ENCODE measurements around the gene SLC28A3. TPM values are rescaled to one million over a fixed set of nuclear protein-coding genes. Genes with fewer than 3 reads are reported as not detected.
A peak's percentile ranks its signal among the peaks of the same experiment; 100 is the strongest.
"Not testable (repeated sequence)": the region's sequence is repeated elsewhere in the genome, so short reads cannot be mapped to it uniquely, and the experiment has no call there.

The SLC28A3 gene
- 9.4 TPM for total RNA-seq

GRCh38 chr9:84340535-84340934 lies at the start of gene SLC28A3:
TSS of gene SLC28A3 (minus strand) at chr9:84340758. CDS start at chr9:84340633, 125 bp downstream.
- peak; percentile 20 for DNase-seq (ENCODE audit: low spot score)

DNA sequence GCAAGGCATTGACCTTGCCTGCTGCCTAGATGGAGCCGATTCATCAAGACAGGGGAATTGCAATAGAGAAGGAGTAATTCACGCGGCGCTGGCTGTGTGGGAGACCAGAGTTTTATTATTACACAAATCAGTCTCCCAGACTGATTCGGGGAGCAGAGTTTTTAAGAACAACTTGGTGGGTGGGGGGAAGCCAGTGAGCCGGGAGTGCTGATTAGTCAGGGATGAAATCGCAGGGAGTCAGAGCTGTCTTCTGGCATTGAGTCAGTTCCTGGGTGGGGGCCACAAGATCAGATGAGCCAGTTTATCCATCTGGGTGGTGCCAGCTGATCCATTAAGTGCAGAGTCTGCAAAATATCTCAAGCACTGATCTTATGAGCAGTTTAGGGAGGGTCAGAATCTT lies 49.7 kb upstream of the SLC28A3 start:
- DNase-seq (ENCODE audit: low spot score) = not testable (repeated sequence)

- no peak for DNase-seq (ENCODE audit: low spot score)
Measured at GRCh38 chr9:84387821-84388220, 47.3 kb upstream of the SLC28A3 start.

- DNase-seq (ENCODE audit: low spot score) = no peak
Measured at GRCh38 chr9:84386753-84387152, 46.2 kb upstream of the SLC28A3 start.

DNA sequence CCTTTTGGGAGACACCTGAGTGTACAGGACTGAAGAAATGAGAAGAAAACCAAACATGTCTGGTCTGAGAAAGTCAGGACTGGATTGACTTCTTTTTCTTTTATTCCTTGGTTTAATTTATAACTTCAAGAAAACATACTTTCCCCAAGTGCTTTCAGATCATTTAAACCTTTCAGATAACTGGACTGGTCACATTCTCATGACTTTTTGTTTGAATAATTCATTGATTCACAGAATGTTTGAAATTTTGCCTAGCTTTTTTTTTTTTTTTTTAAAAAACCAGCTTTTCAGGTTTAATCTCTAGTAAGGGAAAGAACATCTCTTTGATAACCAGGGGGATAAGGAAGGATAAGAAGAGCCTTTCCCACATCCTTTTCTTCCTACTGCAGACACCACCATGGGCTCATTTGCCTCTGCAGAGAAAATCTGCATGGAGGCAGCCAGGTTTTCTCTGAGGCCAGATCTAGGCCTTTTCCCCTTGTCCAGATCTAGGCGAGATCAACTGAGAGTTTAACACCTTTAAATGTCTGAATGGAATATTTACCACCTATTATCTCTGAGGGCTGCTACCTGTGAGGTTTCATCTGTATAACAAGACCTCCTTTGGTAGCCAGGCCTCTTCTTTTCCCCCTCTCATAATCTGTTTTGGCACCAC lies 45.0 kb upstream of the SLC28A3 start:
- DNase-seq (ENCODE audit: low spot score) = no peak

DNA sequence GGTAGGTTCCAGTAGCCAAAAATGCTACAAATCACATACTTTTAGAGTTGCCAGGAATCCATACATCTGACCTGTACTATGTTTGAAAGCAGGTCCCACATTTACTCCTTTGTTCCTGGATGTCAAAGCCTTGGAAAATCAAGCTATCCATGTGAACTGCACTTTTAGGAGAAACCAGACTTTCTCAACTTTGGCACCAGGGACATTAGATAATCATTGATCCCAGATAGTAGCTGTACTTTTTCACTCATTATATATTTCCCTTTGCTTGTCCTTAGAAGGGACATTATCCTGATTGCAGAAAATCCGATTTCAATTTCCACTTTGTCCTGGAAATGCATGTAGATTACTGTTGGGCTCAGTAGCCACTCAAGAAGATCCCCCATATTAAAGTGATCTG lies 44.1 kb upstream of the SLC28A3 start:
- DNase-seq (ENCODE audit: low spot score) = no peak

DNA sequence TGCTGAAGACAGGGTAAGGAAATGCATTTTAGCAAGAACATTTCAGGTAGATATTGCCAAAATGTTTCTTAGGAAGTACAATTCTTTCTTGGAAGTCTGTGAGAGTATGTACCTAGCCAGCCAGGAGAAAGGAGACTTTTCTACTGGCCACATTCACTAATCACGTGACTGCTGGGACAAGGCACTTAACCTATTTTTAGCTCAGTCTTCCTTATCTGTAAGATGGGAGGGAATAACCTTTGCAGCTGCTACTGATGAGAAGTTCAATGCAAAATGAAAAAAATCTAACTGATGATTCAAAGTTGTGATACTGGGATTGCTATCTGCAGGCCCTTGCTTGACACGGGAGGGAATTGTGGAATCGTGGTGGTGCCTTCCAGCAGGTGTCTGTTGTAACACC lies 42.6 kb upstream of the SLC28A3 start:
- DNase-seq (ENCODE audit: low spot score) = no peak

GRCh38 chr9:84382720-84383119 lies 42.2 kb upstream of the SLC28A3 start:
- peak; percentile 44 for DNase-seq (ENCODE audit: low spot score)

DNA sequence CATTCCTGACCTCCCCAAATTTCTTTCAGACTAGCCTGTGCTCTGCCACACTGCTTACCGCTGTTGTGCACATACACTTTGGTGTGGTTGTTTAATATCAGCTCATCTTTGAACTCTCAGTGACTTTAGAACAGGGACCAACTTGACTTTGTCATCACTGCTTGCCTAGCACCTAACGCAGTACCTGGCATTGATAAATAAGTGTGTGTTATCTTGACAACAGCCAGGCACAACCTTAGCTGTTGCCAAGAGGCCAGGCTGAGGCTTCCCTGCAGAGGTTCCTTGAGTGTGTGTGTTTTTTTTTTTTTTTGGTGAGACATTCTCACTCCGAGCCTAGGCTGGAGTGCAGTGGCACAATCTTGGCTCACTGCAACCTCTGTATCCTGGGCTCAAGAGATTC lies 41.0 kb upstream of the SLC28A3 start:
- no peak for DNase-seq (ENCODE audit: low spot score)

DNA sequence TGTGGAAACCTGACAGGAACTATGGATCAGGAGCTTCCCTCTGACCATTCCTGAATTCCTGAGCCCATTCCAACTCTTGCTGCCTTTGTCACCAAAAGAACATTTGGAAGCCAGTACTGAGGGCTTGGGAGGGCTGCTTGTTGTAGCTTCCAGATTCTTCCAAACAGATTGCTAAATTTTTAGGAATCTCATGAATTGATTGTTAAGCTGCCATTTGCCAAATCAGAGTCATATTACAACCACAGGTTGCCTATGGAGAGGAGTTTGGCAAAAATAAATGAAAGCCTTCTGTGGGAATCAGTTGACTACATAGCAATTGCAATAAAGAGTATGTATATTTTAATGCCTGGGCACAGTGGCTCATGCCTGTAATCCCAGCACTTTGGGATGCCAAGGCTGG lies 39.2 kb upstream of the SLC28A3 start:
- DNase-seq (ENCODE audit: low spot score) = no peak

DNA sequence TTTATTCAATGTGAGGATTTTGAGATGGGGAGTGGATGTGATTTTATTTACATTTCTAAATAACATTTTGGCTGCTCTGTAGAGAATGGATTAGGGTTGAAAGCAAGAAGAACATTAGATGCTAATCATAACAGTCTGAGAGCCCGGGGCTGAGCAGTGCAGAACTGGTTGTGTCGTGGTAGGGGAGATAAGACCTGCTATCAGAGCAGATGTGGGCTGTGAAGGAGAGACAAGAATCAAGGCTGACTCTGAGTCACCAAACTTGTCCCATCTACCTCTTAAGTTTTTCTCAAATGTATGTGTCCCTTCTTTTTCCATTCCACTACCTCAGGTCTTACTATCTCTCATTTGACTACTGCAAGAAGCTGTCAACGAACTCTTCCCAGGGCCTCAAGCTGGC lies 35.4 kb upstream of the SLC28A3 start:
- DNase-seq (ENCODE audit: low spot score) = no peak

GRCh38 chr9:84374516-84374915 lies 34.0 kb upstream of the SLC28A3 start:
- DNase-seq (ENCODE audit: low spot score) = no peak

DNA sequence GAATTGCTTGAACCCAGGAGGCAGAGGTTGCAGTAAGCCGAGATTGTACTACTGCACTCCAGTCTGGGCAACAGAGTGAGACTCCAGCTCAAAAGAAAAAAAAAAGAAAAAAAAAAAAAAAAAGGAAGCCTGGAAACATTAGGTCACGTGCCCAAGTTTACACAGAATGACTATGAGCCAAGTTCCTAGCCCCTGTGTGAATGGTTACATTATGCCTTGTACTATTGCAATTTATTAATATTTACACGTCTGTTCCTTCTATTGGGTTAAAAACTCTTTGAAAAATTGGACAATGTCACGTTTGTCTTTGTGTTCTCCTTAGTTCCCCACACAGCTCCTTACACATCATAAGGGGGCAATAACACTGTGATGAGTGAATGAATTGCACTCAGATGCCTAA lies 33.5 kb upstream of the SLC28A3 start:
- no peak for DNase-seq (ENCODE audit: low spot score)

GRCh38 chr9:84371737-84372136 lies 31.2 kb upstream of the SLC28A3 start:
- DNase-seq (ENCODE audit: low spot score) = no peak

DNA sequence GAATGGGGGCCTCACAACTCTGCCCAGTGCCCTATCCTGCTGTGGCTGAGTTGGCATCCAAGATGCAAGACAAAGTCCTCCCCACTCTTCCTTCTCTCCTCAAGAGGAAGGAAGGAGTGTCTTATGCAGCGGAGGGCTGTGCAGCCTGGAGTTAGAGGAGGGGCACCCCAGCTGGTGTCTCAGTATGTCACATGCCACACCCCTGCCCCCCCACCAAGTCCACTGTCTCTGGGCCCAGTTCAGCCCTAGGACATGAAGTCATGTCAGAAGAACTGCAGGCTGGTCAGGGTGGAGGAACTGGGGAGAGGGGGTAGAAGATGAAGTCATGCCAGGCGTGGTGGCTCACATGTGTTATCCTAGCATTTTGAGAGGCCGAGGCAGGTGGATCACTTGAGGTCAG lies 28.0 kb upstream of the SLC28A3 start:
- DNase-seq (ENCODE audit: low spot score) = no peak

DNA sequence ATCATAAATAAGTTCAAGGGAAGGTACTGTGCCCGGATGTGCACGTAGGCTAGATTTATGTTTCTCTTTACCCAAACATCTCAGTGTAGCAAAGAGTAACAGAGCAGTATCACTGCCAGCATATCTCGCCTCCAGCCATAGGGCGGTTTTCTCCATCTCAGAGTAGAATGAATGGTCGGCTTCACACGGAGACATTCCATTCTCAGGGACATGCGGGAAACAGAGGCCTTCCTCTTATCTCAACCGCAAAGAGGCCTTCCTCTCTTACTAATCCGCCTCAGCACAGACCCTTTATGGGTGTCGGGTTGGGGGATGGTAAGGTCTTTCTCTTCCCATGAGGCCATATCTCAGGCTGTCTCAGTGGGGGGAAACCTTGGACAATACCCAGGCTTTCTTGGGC lies 27.2 kb upstream of the SLC28A3 start:
- DNase-seq (ENCODE audit: low spot score) = not testable (repeated sequence)

- DNase-seq (ENCODE audit: low spot score) = no peak
Measured at GRCh38 chr9:84366683-84367082, 26.1 kb upstream of the SLC28A3 start.

GRCh38 chr9:84364894-84365490 lies 24.4 kb upstream of the SLC28A3 start:
- DNase-seq (ENCODE audit: low spot score) = not testable (repeated sequence)

DNA sequence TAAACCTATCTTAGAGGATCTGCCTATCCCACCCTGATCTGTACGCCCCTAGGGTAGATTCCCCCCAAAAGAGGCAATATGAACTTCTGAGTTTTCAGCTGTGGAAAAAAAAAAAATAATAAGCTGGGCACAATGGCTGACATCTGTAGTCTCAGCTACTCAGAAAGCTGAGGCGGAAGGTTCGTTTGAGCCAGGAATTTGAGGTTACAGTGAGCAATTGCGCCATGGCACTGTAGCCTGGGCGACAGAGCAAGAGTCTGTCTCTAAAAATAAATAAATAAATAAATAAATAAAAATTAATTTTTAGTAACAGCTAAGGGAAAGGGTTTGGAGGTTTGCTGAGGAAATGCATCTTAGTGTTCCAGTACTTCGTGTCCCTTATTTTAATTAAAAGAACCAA lies 21.1 kb upstream of the SLC28A3 start:
- no peak for DNase-seq (ENCODE audit: low spot score)

- DNase-seq (ENCODE audit: low spot score) = no peak
Measured at GRCh38 chr9:84357275-84357674, 16.7 kb upstream of the SLC28A3 start.

GRCh38 chr9:84354035-84354434 lies 13.5 kb upstream of the SLC28A3 start:
- DNase-seq (ENCODE audit: low spot score) = no peak

DNA sequence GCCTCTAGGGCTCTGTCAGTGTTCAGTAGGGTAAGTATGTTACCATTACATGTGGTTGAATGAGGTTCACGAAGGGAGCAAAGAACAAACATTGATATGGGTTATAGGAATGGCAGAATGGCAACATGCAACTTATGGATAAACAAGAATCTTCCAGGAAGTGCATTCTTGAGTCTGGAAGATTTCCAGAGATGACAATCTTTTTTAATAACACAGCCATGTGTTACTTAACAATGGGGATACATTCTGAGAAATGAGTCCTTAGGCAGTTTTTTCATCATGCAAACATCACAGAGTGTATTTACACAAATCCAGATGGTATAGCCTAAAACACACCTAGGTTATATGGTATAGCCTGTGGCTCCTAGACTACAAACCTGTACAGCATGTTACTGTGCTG lies 9.1 kb upstream of the SLC28A3 start:
- DNase-seq (ENCODE audit: low spot score) = no peak

GRCh38 chr9:84343111-84343521 lies 2.6 kb upstream of the SLC28A3 start:
- DNase-seq (ENCODE audit: low spot score) = no peak

GRCh38 chr9:84339962-84340361 lies 596 bp downstream of the SLC28A3 start:
- no peak for DNase-seq (ENCODE audit: low spot score)
